Prostate gland (tissue), 2 donors: ENCODE results near the gene CTNNBL1. TPM values are rescaled to one million over a fixed set of nuclear protein-coding genes. Genes with fewer than 3 reads are reported as not detected.

Experiments
- DNase-seq: peaks from one replicate; pipeline ENCODE4 v3.0.0-alpha.2; 2019; ENCODE audit warnings: low spot score
- H3K27ac ChIP-seq, 2 donors: fragments of 200-600 bp; sonication (generic); 2 replicates each; pipeline ENCODE4 v1.5.1; 2017 to 2019
- H3K27me3 ChIP-seq: fragments of 200-600 bp; sonication (generic); replicated peaks from 2 replicates; pipeline ENCODE4 v1.5.1; 2019; ENCODE audit not compliant: insufficient read depth
- H3K36me3 ChIP-seq, 2 donors: fragments of 200-600 bp; sonication (generic); 1 replicate in 1 of 2; 2 replicates in 1 of 2; pipeline versions ENCODE4 v1.5.1 to v1.8.1; 2017 to 2019
- H3K4me1 ChIP-seq: fragments of 200-600 bp; sonication (generic); replicated peaks from 2 replicates; pipeline ENCODE4 v1.5.1; 2019
- H3K4me3 ChIP-seq, 2 donors: fragments of 200-600 bp; sonication (generic); 2 replicates each; pipeline ENCODE4 v1.5.1; 2017 to 2019
- H3K9me3 ChIP-seq: fragments of 200-600 bp; sonication (generic); 2 replicates; pipeline ENCODE4 v1.5.1; 2017
- CTCF ChIP-seq, 4 experiments: fragments of 200-600 bp in 2 of 4; fragments of 450-650 bp in 2 of 4; sonication (generic) in 2 of 4; IDR thresholded peaks; 1 replicate in 3 of 4; 2 replicates in 1 of 4; pipeline ENCODE4 v1.5.1; 2016 to 2019; ENCODE audit warnings: antibody characterized with exemption in 4 of 4, mild to moderate bottlenecking in 2 of 4, moderate library complexity in 2 of 4
- POLR2A ChIP-seq: fragments of 450-650 bp; IDR thresholded peaks from one replicate; pipeline ENCODE4 v1.6.1; 2016; ENCODE audit warnings: antibody characterized with exemption, mild to moderate bottlenecking
- POLR2AphosphoS5 ChIP-seq: sonication (generic); formaldehyde crosslinking; IDR thresholded peaks from one replicate; pipeline ENCODE4 v1.6.1; 2017; ENCODE audit warnings: antibody characterized with exemption
- WGBS: methylation state at CpG from one replicate; pipeline ENCODE4 v1.1.5; 2018; 5-methylcytosine and 5-hydroxymethylcytosine counted together
- intact Hi-C: fragments of 100-400 bp; cut with DNase I; formaldehyde crosslinking; loops from one replicate; pipeline ENCODE4 v1.14.2; 2022
- total RNA-seq, 2 donors: library from RNA; depleted of rRNA; stranded (reverse); fragments of >200 nt; gene quantifications; one replicate each; pipeline ENCODE4 v1.1.0, GENCODE V29; 2016

CTNNBL1 gene
- total RNA-seq, 2 donors from 2014 or later = 29.9 to 61.0 TPM

DNA sequence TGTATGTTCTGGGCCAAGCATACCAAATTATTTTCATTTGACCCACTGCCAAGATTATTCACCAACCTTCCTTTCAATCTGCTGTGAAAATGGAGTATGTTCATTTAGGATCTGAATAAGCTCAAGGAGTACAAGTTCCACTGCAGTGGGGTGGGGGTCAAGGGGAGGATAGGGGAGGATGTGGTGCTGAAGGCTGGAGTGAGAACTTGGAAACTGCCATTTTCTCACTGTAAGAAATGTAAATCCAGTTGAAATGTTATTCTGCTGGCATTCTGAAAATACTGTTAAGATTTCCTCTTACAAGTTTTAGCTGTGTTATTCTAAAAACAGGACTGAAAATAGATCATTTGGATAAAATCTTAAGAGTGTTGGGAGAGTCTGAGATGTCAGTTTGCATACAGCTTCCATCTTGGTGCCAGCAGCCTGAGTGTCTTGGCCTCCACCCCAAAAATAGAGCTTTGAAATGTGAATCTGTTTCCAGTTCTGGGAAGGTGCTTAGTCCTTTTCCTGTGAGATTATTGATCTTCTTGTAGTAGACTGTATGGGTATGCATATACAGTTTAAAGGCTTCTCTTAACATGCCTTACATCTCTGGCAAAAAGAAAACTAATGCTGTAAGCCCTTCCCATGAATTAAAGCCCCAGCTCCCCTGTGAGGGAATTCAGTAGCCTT, 84.3 kb downstream of the CTNNBL1 start:
- Histone ChIP-seq H3K4me1 (no peaks in the 10 kb centered on the region), H3K9me3 (no peaks in the 10 kb centered on the region), H3K27ac (no peak overlapping the region), H3K4me3 (no peak overlapping the region), H3K36me3 (no peaks in the 10 kb centered on the region), H3K27me3 (no peaks in the 10 kb centered on the region)
- intact Hi-C loops = no loop called here
- no peak for DNase-seq
- TF ChIP-seq POLR2A (no peak), POLR2AphosphoS5 (no peak), CTCF (IDR thresholded peaks at IDR 0.05) (no peak)

DNA sequence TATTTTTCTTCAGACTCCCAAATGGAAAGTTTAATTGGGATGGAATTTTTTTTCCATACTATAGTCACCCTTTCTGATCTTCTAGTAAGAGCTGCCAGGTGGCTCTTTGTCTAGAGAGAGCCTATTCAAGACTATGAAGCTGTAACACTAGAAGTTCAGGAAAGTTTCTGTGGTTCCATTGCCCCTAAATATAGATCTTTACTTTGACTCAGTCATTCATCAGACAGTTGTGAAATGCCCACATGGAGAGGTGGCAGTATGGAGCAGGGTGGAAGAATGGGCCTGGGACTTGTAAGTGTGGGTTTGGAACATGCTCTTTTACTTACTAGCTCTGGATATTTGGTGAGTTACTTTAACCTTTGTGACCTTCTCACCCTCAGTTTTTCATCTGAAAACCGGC, 87.8 kb downstream of the CTNNBL1 start:
- Histone ChIP-seq H3K4me1 (no peaks in the 10 kb centered on the region), H3K36me3 (no peaks in the 10 kb centered on the region), H3K27me3 (no peaks in the 10 kb centered on the region), H3K4me3 (no peak overlapping the region), H3K9me3 (no peaks in the 10 kb centered on the region), H3K27ac (no peak overlapping the region)
- intact Hi-C loops = no loop called here
- TF ChIP-seq POLR2AphosphoS5 = no peak
- no peak for TF ChIP-seq POLR2A
- no peak for TF ChIP-seq CTCF (IDR thresholded peaks at IDR 0.05)
- DNase-seq = no peak
- WGBS = 68% methylated on average over 1 of the region's 1 CpG

DNA sequence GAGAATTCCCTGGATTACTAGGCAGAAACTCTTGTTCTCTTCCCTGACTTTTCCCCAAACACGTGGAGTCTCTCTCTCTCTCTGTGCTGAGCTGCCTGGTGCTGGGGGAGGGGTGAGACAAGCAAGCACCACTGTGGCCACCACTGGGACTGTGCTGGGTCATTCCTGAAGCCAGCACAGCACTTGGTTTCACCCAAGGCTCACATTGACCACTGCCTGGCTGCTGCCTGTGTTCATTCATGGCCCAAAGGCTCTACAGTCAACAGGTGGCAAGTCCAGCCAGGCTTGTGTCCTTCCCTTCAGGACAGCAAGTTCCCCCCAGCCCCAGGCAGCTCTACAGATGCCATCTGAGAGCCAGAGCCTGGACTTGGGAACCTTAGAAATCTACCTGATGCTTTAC, 92.2 kb downstream of the CTNNBL1 start:
- Histone ChIP-seq H3K4me3 (no peak overlapping the region), H3K36me3 (no peaks in the 10 kb centered on the region), H3K9me3 (no peaks in the 10 kb centered on the region), H3K27ac (no peak overlapping the region), H3K4me1 (no peaks in the 10 kb centered on the region), H3K27me3 (no peaks in the 10 kb centered on the region)
- intact Hi-C loops = no loop called here
- WGBS = 48% methylated on average over 1 of the region's 1 CpG
- TF ChIP-seq POLR2A = no peak
- no peak for TF ChIP-seq CTCF (IDR thresholded peaks at IDR 0.05)
- TF ChIP-seq POLR2AphosphoS5 = no peak
- DNase-seq = no peak

DNA sequence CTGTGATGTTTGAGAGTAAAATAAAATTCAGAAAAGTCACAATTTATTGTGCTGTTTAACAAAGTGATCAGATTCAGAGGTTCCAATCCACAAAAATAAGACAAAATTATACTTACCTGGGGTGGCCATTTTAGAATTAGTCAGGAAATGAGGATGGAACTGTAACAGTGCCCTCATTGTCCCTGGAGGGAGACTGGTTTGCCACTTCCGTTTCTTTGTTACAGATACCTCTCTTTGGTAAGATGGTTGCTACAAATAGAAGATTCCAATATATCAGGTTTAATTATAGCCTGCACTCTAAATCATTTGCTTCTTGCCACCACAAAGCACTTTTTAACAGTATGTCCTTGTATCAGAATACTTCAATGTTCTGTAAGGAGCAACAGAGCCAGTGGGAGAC, 95.6 kb downstream of the CTNNBL1 start:
- no peaks in the 10 kb centered on the region for H3K27me3 ChIP-seq
- TF ChIP-seq POLR2AphosphoS5 (no peak), CTCF (IDR thresholded peaks at IDR 0.05) (no peak), POLR2A (no peak)
- H3K4me3 ChIP-seq = no peak overlapping the region
- intact Hi-C loops = no loop called here
- DNase-seq = no peak
- H3K9me3 ChIP-seq = no peaks in the 10 kb centered on the region
- H3K27ac ChIP-seq = no peak overlapping the region
- H3K36me3 ChIP-seq = no peaks in the 10 kb centered on the region
- no peaks in the 10 kb centered on the region for H3K4me1 ChIP-seq
- WGBS = 58% methylated on average over 1 of the region's 1 CpG

DNA sequence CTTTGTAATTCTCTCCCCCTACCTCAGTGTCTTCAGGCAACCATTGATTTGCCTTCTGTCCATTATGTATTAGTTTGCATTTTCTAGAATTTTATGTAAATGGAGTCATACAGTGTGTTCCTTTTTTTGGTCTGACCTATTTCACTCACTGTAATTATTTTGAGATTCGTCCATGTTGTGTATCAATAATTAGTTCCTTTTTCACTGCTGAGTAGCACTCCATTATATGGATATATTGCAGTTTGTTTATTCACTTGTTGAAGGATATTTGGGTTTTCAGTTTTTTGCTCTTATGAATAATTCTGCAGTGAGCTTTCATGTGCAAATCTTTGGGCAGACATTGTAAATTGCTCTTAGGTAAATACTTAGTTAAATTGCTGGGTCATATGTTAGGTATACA, 97.1 kb downstream of the CTNNBL1 start:
- H3K27ac ChIP-seq = no peak overlapping the region
- DNase-seq = no peak
- intact Hi-C loops = no loop called here
- H3K36me3 ChIP-seq = no peaks in the 10 kb centered on the region
- no peaks in the 10 kb centered on the region for H3K27me3 ChIP-seq
- no peaks in the 10 kb centered on the region for H3K4me1 ChIP-seq
- no peak for TF ChIP-seq POLR2AphosphoS5
- no peak overlapping the region for H3K4me3 ChIP-seq
- H3K9me3 ChIP-seq = no peaks in the 10 kb centered on the region
- 94% methylated on average over 1 of the region's 1 CpG for WGBS
